ENCODE measurements around the gene LNX2.
A peak's percentile ranks its signal among the peaks of the same experiment; 100 is the strongest.

Gene LNX2

GRCh38 chr13:27562457-27562856, 57.9 kb downstream of the LNX2 start:
- no peak for DNase-seq

GRCh38 chr13:27559719-27560118, 60.6 kb downstream of the LNX2 start:
- no peak for DNase-seq

- DNase-seq, result peak in 5 of 56 donors; percentile 3 to 13 (median 9)
Observed at GRCh38 chr13:27556109-27556508, 64.2 kb downstream of the LNX2 start.

GRCh38 chr13:27551562-27551961, 68.8 kb downstream of the LNX2 start:
- no peak for DNase-seq

- no peak for DNase-seq
Observed at GRCh38 chr13:27549406-27549981, 70.8 kb downstream of the LNX2 start.

- DNase-seq, result no peak
Observed at GRCh38 chr13:27542220-27542619, 78.1 kb downstream of the LNX2 start.

GRCh38 chr13:27541386-27541785, 78.9 kb downstream of the LNX2 start:
- DNase-seq, result no peak

GRCh38 chr13:27536361-27537101, 83.8 kb downstream of the LNX2 start:
- DNase-seq, result no peak

GRCh38 chr13:27535546-27535945, 84.8 kb downstream of the LNX2 start:
- no peak for DNase-seq

- no peak for DNase-seq
Observed at GRCh38 chr13:27534981-27535380, 85.3 kb downstream of the LNX2 start.

GRCh38 chr13:27534108-27534980, 86.0 kb downstream of the LNX2 start:
- no peak for DNase-seq

- DNase-seq, result peak; percentile 4 to 88 (median 54)
Observed at GRCh38 chr13:27533155-27533643, 87.1 kb downstream of the LNX2 start.

- no peak for DNase-seq
Observed at GRCh38 chr13:27528908-27529307, 91.4 kb downstream of the LNX2 start.

GRCh38 chr13:27526516-27526915, 93.8 kb downstream of the LNX2 start:
- DNase-seq, result no peak

GRCh38 chr13:27524981-27525975, 95.1 kb downstream of the LNX2 start:
- DNase-seq, result no peak

- peak in 3 of 56 donors; percentile 6 to 20 (median 6) for DNase-seq
Observed at GRCh38 chr13:27523346-27524073, 96.8 kb downstream of the LNX2 start.

GRCh38 chr13:27522847-27523246, 97.5 kb downstream of the LNX2 start:
- no peak for DNase-seq

GRCh38 chr13:27516103-27516502, 104.2 kb downstream of the LNX2 start:
- DNase-seq, result no peak

- no peak for DNase-seq
Observed at GRCh38 chr13:27510082-27510481, 110.2 kb downstream of the LNX2 start.

GRCh38 chr13:27508802-27509201, 111.5 kb downstream of the LNX2 start:
- DNase-seq, result no peak

Data from amygdala (tissue), 56 donors.